Vagina (tissue), 2 donors: ENCODE measurements around the gene POPDC3. TPM values are rescaled to one million over a fixed set of nuclear protein-coding genes. Genes with fewer than 3 reads are reported as not detected.

Experiments used
- DNase-seq, 2 donors: peaks; one replicate each; pipeline ENCODE4 v3.0.0-alpha.2; 2017; ENCODE audit errors: extremely low spot score in 2 of 2
- H3K27ac ChIP-seq: fragments of 200-600 bp; sonication (generic); one replicate; pipeline ENCODE4 v1.5.1; 2019
- H3K27me3 ChIP-seq: fragments of 200-600 bp; sonication (generic); one replicate; pipeline ENCODE4 v1.5.1; 2019
- H3K36me3 ChIP-seq, 2 donors: fragments of 200-600 bp; sonication (generic); one replicate each; pipeline ENCODE4 v1.5.1; 2017 to 2019
- H3K4me1 ChIP-seq: fragments of 200-600 bp; sonication (generic); one replicate; pipeline ENCODE4 v1.5.1; 2019
- H3K4me3 ChIP-seq, 2 donors: fragments of 200-600 bp; sonication (generic); 1 replicate in 1 of 2; 2 replicates in 1 of 2; pipeline ENCODE4 v1.5.1; 2016 to 2019
- H3K9me3 ChIP-seq: fragments of 200-600 bp; sonication (generic); one replicate; pipeline ENCODE4 v1.5.1; 2019
- CTCF ChIP-seq, 3 experiments: fragments of 450-650 bp in 2 of 3; fragments of 200-600 bp in 1 of 3; sonication (generic) in 1 of 3; IDR thresholded peaks; one replicate each; pipeline ENCODE4 v1.5.1; 2017 to 2019; ENCODE audit warnings: antibody characterized with exemption in 3 of 3, mild to moderate bottlenecking in 2 of 3, moderate library complexity in 2 of 3
- POLR2A ChIP-seq, 2 donors: fragments of 450-650 bp; IDR thresholded peaks; one replicate each; pipeline ENCODE4 v1.6.1; 2017; ENCODE audit warnings: antibody characterized with exemption in 2 of 2, mild to moderate bottlenecking in 2 of 2, moderate library complexity in 2 of 2
- POLR2AphosphoS5 ChIP-seq, 2 donors: sonication (generic); formaldehyde crosslinking; IDR thresholded peaks; one replicate each; pipeline ENCODE4 v1.9.0; 2017; ENCODE audit warnings: antibody characterized with exemption in 2 of 2, mild to moderate bottlenecking in 2 of 2, low read depth in 1 of 2; ENCODE audit not compliant: insufficient read depth in 1 of 2
- intact Hi-C: fragments of 100-400 bp; cut with DNase I; formaldehyde crosslinking; loops from one replicate; pipeline ENCODE4 v1.15.1; 2023
- total RNA-seq: library from RNA; depleted of rRNA; stranded (reverse); fragments of >200 nt; gene quantifications from one replicate; pipeline ENCODE4 v1.2.3, GENCODE V29; 2016

Gene POPDC3
- total RNA-seq, 1 donor from 2014 or later = not detected

GRCh38 chr6:105162377-105162776 lies 17.4 kb downstream of the POPDC3 start:
- intact Hi-C loops = no loop called here
- no peaks in the 10 kb centered on the region for H3K27me3 ChIP-seq
- no peak overlapping the region for H3K27ac ChIP-seq
- H3K9me3 ChIP-seq = no peaks in the 10 kb centered on the region
- no peak overlapping the region for H3K4me3 ChIP-seq
- no peaks in the 10 kb centered on the region for H3K4me1 ChIP-seq
- DNase-seq = no peak
- H3K36me3 ChIP-seq = no peaks in the 10 kb centered on the region
- no peak for TF ChIP-seq CTCF (IDR thresholded peaks at IDR 0.05)
- no peak for TF ChIP-seq POLR2A (IDR thresholded peaks at IDR 0.05)
- TF ChIP-seq POLR2AphosphoS5 (IDR thresholded peaks at IDR 0.05; ENCODE audit: insufficient read depth in 1 of 2, low read depth in 1 of 2) = no peak

GRCh38 chr6:105161421-105161820 lies 18.4 kb downstream of the POPDC3 start:
- TF ChIP-seq POLR2AphosphoS5 (IDR thresholded peaks at IDR 0.05; ENCODE audit: insufficient read depth in 1 of 2, low read depth in 1 of 2) (no peak), CTCF (IDR thresholded peaks at IDR 0.05) (no peak), POLR2A (IDR thresholded peaks at IDR 0.05) (no peak)

GRCh38 chr6:105153676-105154075 lies 26.1 kb downstream of the POPDC3 start:
- no peak overlapping the region for H3K4me3 ChIP-seq
- H3K36me3 ChIP-seq = no peaks in the 10 kb centered on the region
- H3K4me1 ChIP-seq = no peaks in the 10 kb centered on the region
- no peaks in the 10 kb centered on the region for H3K9me3 ChIP-seq
- DNase-seq = no peak
- no peak for TF ChIP-seq POLR2AphosphoS5 (IDR thresholded peaks at IDR 0.05; ENCODE audit: insufficient read depth in 1 of 2, low read depth in 1 of 2)
- no peak for TF ChIP-seq POLR2A (IDR thresholded peaks at IDR 0.05)
- TF ChIP-seq CTCF (IDR thresholded peaks at IDR 0.05) = no peak
- H3K27ac ChIP-seq = no peak overlapping the region
- intact Hi-C loops = no loop called here
- no peaks in the 10 kb centered on the region for H3K27me3 ChIP-seq

More at GRCh38 chr6:105161421-105161820, 18.4 kb downstream of the POPDC3 start:
- no peak overlapping the region for H3K4me3 ChIP-seq
- H3K4me1 ChIP-seq = no peaks in the 10 kb centered on the region
- no peaks in the 10 kb centered on the region for H3K9me3 ChIP-seq
- no peaks in the 10 kb centered on the region for H3K36me3 ChIP-seq
- no peak overlapping the region for H3K27ac ChIP-seq
- no peaks in the 10 kb centered on the region for H3K27me3 ChIP-seq
- intact Hi-C loops = no loop called here
- DNase-seq = no peak

- Histone ChIP-seq H3K36me3 (no peaks in the 10 kb centered on the region), H3K27ac (no peak overlapping the region), H3K27me3 (no peaks in the 10 kb centered on the region), H3K4me1 (no peaks in the 10 kb centered on the region), H3K9me3 (no peaks in the 10 kb centered on the region), H3K4me3 (no peak overlapping the region)
- no peak for DNase-seq
- intact Hi-C loops = no loop called here
- TF ChIP-seq POLR2AphosphoS5 (IDR thresholded peaks at IDR 0.05; ENCODE audit: insufficient read depth in 1 of 2, low read depth in 1 of 2) = no peak
- TF ChIP-seq CTCF (IDR thresholded peaks at IDR 0.05) = no peak
- no peak for TF ChIP-seq POLR2A (IDR thresholded peaks at IDR 0.05)
Observed at GRCh38 chr6:105152880-105153279, 26.9 kb downstream of the POPDC3 start.

GRCh38 chr6:105151644-105152043 lies 28.2 kb downstream of the POPDC3 start:
- Histone ChIP-seq H3K27ac (no peak overlapping the region), H3K36me3 (no peaks in the 10 kb centered on the region), H3K4me1 (no peaks in the 10 kb centered on the region), H3K9me3 (no peaks in the 10 kb centered on the region), H3K27me3 (no peaks in the 10 kb centered on the region), H3K4me3 (no peak overlapping the region)
- no peak for DNase-seq
- no peak for TF ChIP-seq POLR2A (IDR thresholded peaks at IDR 0.05)
- TF ChIP-seq POLR2AphosphoS5 (IDR thresholded peaks at IDR 0.05; ENCODE audit: insufficient read depth in 1 of 2, low read depth in 1 of 2) = no peak
- TF ChIP-seq CTCF (IDR thresholded peaks at IDR 0.05) = no peak
- intact Hi-C loops = no loop called here
